Breast epithelium (tissue), 3 donors: ENCODE results near the gene SLC5A2.

ENCODE experiments used
- CTCF ChIP-seq, 3 donors: fragments of 450-650 bp; IDR thresholded peaks; one replicate each; pipeline ENCODE4 v1.5.1; 2016 to 2017; ENCODE audit warnings: antibody characterized with exemption in 3 of 3, mild to moderate bottlenecking in 3 of 3, moderate library complexity in 3 of 3
- POLR2A ChIP-seq: fragments of 450-650 bp; IDR thresholded peaks from one replicate; pipeline ENCODE4 v1.6.1; 2016; ENCODE audit warnings: antibody characterized with exemption, mild to moderate bottlenecking, moderate library complexity
- POLR2AphosphoS5 ChIP-seq, 3 donors: sonication (generic); formaldehyde crosslinking; IDR thresholded peaks; one replicate each; pipeline ENCODE4 v1.6.1; 2017; ENCODE audit warnings: antibody characterized with exemption in 3 of 3

GRCh38 chr16:31441956-31442355 lies 41.0 kb upstream of the SLC5A2 start:
- TF ChIP-seq CTCF (IDR thresholded peaks at IDR 0.05), result no peak
- TF ChIP-seq POLR2AphosphoS5 (IDR thresholded peaks at IDR 0.05), result no peak
- TF ChIP-seq POLR2A, result no peak
